IMR-90 (cell line): ENCODE results near the gene SLC37A1.

ENCODE experiments used
- CEBPB ChIP-seq: IDR thresholded peaks from 2 replicates; pipeline ENCODE4 v1.6.1; 2012; ENCODE audit warnings: low read depth, low read length, improper control_type of control experiment
- CTCF ChIP-seq: conservative IDR thresholded peaks from 2 replicates; pipeline ENCODE4 v1.5.1; 2012; ENCODE audit warnings: mild to moderate bottlenecking, low read depth, low read length, improper control_type of control experiment
- MAZ ChIP-seq: IDR thresholded peaks from 2 replicates; pipeline ENCODE4 v1.6.1; 2012; ENCODE audit warnings: low read depth, mild to moderate bottlenecking, low read length, improper control_type of control experiment, moderate library complexity, borderline replicate concordance
- MXI1 ChIP-seq: IDR thresholded peaks from 2 replicates; pipeline ENCODE4 v1.6.1; 2012; ENCODE audit warnings: low read depth, mild to moderate bottlenecking, low read length, moderate library complexity, borderline replicate concordance

GRCh38 chr21:42558846-42559245, 45.2 kb downstream of the SLC37A1 start:
- TF ChIP-seq CTCF (no peak), MXI1 (no peak), CEBPB (no peak), MAZ (no peak)
